Spleen (tissue), 11 donors: Measurements from ENCODE around the gene BSN. TPM values are rescaled to one million over a fixed set of nuclear protein-coding genes. Genes with fewer than 3 reads are reported as not detected.

ENCODE experiments used
- DNase-seq: peaks from one replicate; pipeline ENCODE4 v3.0.0-alpha.2; 2020
- H3K27ac ChIP-seq, 8 donors: fragments of 200-600 bp; sonication (generic) in 7 of 8; 1 replicate in 4 of 8; 2 replicates in 4 of 8; pipeline versions ENCODE4 v1.5.0 to v1.8.0; 2016 to 2021; ENCODE audit warnings: inconsistent platforms in 4 of 8, mild to moderate bottlenecking in 4 of 8, moderate library complexity in 1 of 8
- H3K27me3 ChIP-seq, 7 donors: fragments of 200-600 bp; sonication (generic) in 6 of 7; replicated peaks in 1 of 7; 1 replicate in 4 of 7; 2 replicates in 3 of 7; pipeline versions ENCODE4 v1.5.0 to v1.8.0; 2016 to 2021; ENCODE audit warnings: inconsistent platforms in 3 of 7, mild to moderate bottlenecking in 1 of 7
- H3K36me3 ChIP-seq, 6 donors: fragments of 200-600 bp; sonication (generic) in 5 of 6; 1 replicate in 4 of 6; 2 replicates in 2 of 6; pipeline versions ENCODE4 v1.5.0 to v1.8.0; 2016 to 2021; ENCODE audit warnings: inconsistent platforms in 2 of 6
- H3K4me1 ChIP-seq, 6 donors: fragments of 200-600 bp; sonication (generic) in 5 of 6; 1 replicate in 3 of 6; 2 replicates in 3 of 6; pipeline versions ENCODE4 v1.5.0 to v1.8.0; 2016 to 2021; ENCODE audit warnings: inconsistent platforms in 3 of 6
- H3K4me3 ChIP-seq, 8 donors: fragments of 200-600 bp; sonication (generic) in 7 of 8; 1 replicate in 4 of 8; 2 replicates in 4 of 8; pipeline versions ENCODE4 v1.5.0 to v1.8.0; 2016 to 2021; ENCODE audit warnings: inconsistent platforms in 4 of 8, mild to moderate bottlenecking in 4 of 8, moderate library complexity in 2 of 8
- H3K9me3 ChIP-seq, 8 donors: fragments of 200-600 bp; sonication (generic) in 7 of 8; 1 replicate in 4 of 8; 2 replicates in 4 of 8; pipeline versions ENCODE4 v1.5.0 to v1.8.0; 2016 to 2021; ENCODE audit warnings: inconsistent platforms in 4 of 8
- POLR2A ChIP-seq, 3 donors: fragments of 450-650 bp; IDR thresholded peaks; one replicate each; pipeline ENCODE4 v1.5.1; 2017; ENCODE audit warnings: antibody characterized with exemption in 3 of 3, mild to moderate bottlenecking in 1 of 3
- POLR2AphosphoS5 ChIP-seq, 3 donors: sonication (generic); formaldehyde crosslinking; IDR thresholded peaks; one replicate each; pipeline ENCODE4 v1.5.1; 2017; ENCODE audit warnings: antibody characterized with exemption in 3 of 3
- WGBS, 5 donors: extraction: QIAGEN DNeasy Blood & Tissue Kit in 3 of 5; methylation state at CpG; one replicate each; pipeline versions ENCODE4 v1.1.5 to v1.1.7; 2013 to 2018; 5-methylcytosine and 5-hydroxymethylcytosine counted together
- intact Hi-C: fragments of 100-400 bp; cut with DNase I; formaldehyde crosslinking; loops from one replicate; pipeline ENCODE4 v1.15.0; 2023; ENCODE audit warnings: low total_unique reads
- polyA plus RNA-seq, 3 donors: library from polyadenylated mRNA; stranded (reverse); fragments of 200-250 nt; gene quantifications; one replicate each; pipeline ENCODE4 v1.2.1, GENCODE V29; 2013
- total RNA-seq, 7 donors: library from RNA; depleted of rRNA in 3 of 7; stranded (reverse); fragments of >200 nt in 3 of 7; fragmentation: NEBNext Ultra II Directional in 4 of 7; extraction: Animal tissue kit (Norgen Biotek cat#: 25700) in 4 of 7; gene quantifications; one replicate each; pipeline versions ENCODE4 v1.1.0 to v1.2.1, GENCODE V29; 2016 to 2021
- TF ChIP-seq, protein P1 (sequence below), 11 experiments: fragments of 200-600 bp in 7 of 11; fragments of 450-650 bp in 4 of 11; sonication (generic) in 4 of 11; IDR thresholded peaks in 8 of 11; conservative IDR thresholded peaks in 3 of 11; 1 replicate in 7 of 11; 2 replicates in 4 of 11; pipeline versions ENCODE4 v1.4.0 to v1.8.0; 2016 to 2021; ENCODE audit warnings: antibody characterized with exemption in 11 of 11, inconsistent platforms in 4 of 11, mild to moderate bottlenecking in 1 of 11
- donor health status: healthy with polysubstance abuse.
- donor health status: DM: no; HTN: no; CAD: no; lungs with moderate emphysema.
- donor health status: DM: no; HTN: no; CAD: no.
- donor health status: Bipolar disorder and iron deficiency.
- donor health status: healthy.
- donor health status: DM: no; HTN: no; CAD: no.
- donor health status: DM: yes; HTN: yes; CAD: no.

Gene BSN
- total and polyA plus RNA-seq, 10 donors, result 0.02 to 1.1 (median 0.36) TPM

GRCh38 chr3:49623071-49623470, 68.8 kb downstream of the BSN start:
- Histone ChIP-seq H3K4me3 (no peak overlapping the region), H3K27ac (no peak overlapping the region), H3K4me1 (no peaks in the 10 kb centered on the region), H3K9me3 (no peaks in the 10 kb centered on the region), H3K27me3 (no peaks in the 10 kb centered on the region), H3K36me3 (no peaks in the 10 kb centered on the region)
- no peak for DNase-seq
- TF ChIP-seq POLR2AphosphoS5 (IDR thresholded peaks at IDR 0.05) (no peak), POLR2A (IDR thresholded peaks at IDR 0.05) (no peak)
- TF ChIP-seq, protein P1, sequence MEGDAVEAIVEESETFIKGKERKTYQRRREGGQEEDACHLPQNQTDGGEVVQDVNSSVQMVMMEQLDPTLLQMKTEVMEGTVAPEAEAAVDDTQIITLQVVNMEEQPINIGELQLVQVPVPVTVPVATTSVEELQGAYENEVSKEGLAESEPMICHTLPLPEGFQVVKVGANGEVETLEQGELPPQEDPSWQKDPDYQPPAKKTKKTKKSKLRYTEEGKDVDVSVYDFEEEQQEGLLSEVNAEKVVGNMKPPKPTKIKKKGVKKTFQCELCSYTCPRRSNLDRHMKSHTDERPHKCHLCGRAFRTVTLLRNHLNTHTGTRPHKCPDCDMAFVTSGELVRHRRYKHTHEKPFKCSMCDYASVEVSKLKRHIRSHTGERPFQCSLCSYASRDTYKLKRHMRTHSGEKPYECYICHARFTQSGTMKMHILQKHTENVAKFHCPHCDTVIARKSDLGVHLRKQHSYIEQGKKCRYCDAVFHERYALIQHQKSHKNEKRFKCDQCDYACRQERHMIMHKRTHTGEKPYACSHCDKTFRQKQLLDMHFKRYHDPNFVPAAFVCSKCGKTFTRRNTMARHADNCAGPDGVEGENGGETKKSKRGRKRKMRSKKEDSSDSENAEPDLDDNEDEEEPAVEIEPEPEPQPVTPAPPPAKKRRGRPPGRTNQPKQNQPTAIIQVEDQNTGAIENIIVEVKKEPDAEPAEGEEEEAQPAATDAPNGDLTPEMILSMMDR (IDR thresholded peaks at IDR 0.05 in 8 of 11, conservative IDR thresholded peaks at IDR 0.05 in 3 of 11), result no peak
- WGBS, 5 donors, result 80 to 96% (median 91%) methylated on average over 1 of the region's 1 CpG
- intact Hi-C loops, result no loop called here

- no peaks in the 10 kb centered on the region for H3K4me1 ChIP-seq
- no peaks in the 10 kb centered on the region for H3K36me3 ChIP-seq
- no peaks in the 10 kb centered on the region for H3K27me3 ChIP-seq
- H3K27ac ChIP-seq, result no peak overlapping the region
- intact Hi-C loops, result no loop called here
- H3K9me3 ChIP-seq, result no peaks in the 10 kb centered on the region
- H3K4me3 ChIP-seq, result no peak overlapping the region
- 94 to 96% (median 95%) methylated on average over 13 of the region's 13 CpGs for WGBS, 5 donors
- TF ChIP-seq, protein P1 (IDR thresholded peaks at IDR 0.05 in 8 of 11, conservative IDR thresholded peaks at IDR 0.05 in 3 of 11), result no peak
- TF ChIP-seq POLR2A (IDR thresholded peaks at IDR 0.05) (no peak), POLR2AphosphoS5 (IDR thresholded peaks at IDR 0.05) (no peak)
- no peak for DNase-seq
Measured at GRCh38 chr3:49625071-49625470, 70.8 kb downstream of the BSN start.

DNA sequence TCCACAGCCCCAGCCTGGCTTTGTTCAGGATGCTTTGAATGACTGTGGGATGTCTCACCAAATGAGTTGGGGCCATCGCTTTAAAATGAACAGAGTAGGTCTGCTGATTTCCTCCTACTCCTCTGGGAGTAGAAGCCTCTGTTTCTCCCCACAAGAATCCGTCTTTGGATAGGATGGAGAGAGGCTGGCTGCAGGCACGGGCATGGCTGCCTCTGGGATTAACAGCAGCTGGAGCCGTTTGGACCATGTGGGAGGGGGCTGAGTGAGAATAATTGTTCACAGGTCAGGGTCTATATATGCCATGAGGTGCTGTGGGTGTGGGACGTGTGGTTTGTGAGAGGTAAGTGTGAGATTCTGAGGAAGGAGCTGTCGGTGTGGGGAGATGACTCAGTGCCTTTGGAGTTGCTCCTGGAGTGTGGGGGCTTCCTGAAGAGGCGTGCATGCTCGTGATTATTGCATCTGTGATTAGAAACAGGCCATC, 71.9 kb downstream of the BSN start:
- Histone ChIP-seq H3K4me3 (no peak overlapping the region), H3K4me1 (no peaks in the 10 kb centered on the region), H3K9me3 (no peaks in the 10 kb centered on the region), H3K27me3 (no peaks in the 10 kb centered on the region), H3K27ac (no peak overlapping the region), H3K36me3 (no peaks in the 10 kb centered on the region)
- intact Hi-C loops, result no loop called here
- DNase-seq, result no peak
- TF ChIP-seq POLR2AphosphoS5 (IDR thresholded peaks at IDR 0.05), result no peak
- TF ChIP-seq POLR2A (IDR thresholded peaks at IDR 0.05), result no peak
- TF ChIP-seq, protein P1 (IDR thresholded peaks at IDR 0.05 in 8 of 11, conservative IDR thresholded peaks at IDR 0.05 in 3 of 11), result no peak
- WGBS, 5 donors, result 43 to 47% (median 45%) methylated on average over 8 of the region's 8 CpGs

DNA sequence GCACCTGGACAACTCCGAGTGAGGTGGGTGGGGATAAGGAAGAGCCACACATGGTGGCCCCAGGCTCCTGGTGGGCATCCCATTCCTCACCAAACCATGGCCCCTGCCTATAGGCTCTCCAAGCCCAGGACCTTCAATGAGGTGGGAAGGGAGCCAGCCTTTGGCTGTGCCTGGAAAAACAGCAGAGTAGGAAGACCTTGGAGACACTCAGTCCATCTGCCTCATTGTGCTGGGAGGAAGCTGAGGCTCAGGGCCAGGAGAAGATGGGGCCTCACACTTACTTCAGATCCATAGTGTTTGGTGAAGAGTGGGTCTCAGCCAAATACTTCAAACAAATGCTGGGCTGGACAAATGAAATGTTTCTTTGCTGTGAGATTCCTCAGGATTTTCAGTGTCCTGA, 72.5 kb downstream of the BSN start:
- Histone ChIP-seq H3K36me3 (no peaks in the 10 kb centered on the region), H3K9me3 (peaks cover 0 to 6% (median 2%) of the 10 kb centered on the region in 8 donors), H3K27ac (no peak overlapping the region), H3K4me3 (no peak overlapping the region), H3K4me1 (no peaks in the 10 kb centered on the region), H3K27me3 (no peaks in the 10 kb centered on the region)
- WGBS, 5 donors, result 43 to 100% (median 92%) methylated on average over 1 of the region's 1 CpG
- intact Hi-C loops, result no loop called here
- no peak for TF ChIP-seq POLR2A (IDR thresholded peaks at IDR 0.05)
- TF ChIP-seq, protein P1 (IDR thresholded peaks at IDR 0.05 in 8 of 11, conservative IDR thresholded peaks at IDR 0.05 in 3 of 11), result no peak
- TF ChIP-seq POLR2AphosphoS5 (IDR thresholded peaks at IDR 0.05), result no peak
- DNase-seq, result no peak
